HEK293 (cell line): ENCODE measurements around the gene TDP2.

Experiments used
- CTCF ChIA-PET: fragments of 350-600 bp; formaldehyde crosslinking; extraction: SDS; loops from one replicate; lab custom pipeline; 2021; ENCODE audit warnings: antibody characterized with exemption; lab: Yijun Ruan, JAX
- POLR2A ChIA-PET: fragments of 300-600 bp; formaldehyde crosslinking; extraction: SDS; loops from one replicate; lab custom pipeline; 2020; ENCODE audit warnings: antibody characterized with exemption, inconsistent platforms; lab: Yijun Ruan, JAX
- H3K27ac ChIP-seq: fragments of 200-500 bp; sonication (Bioruptor generic); 2 replicates; pipeline ENCODE4 v1.5.1; 2014; ENCODE audit warnings: low read depth, low read length, control low read depth, inconsistent platforms; ENCODE audit errors: extremely low read depth
- H3K36me3 ChIP-seq, 2 experiments: fragments of 200-500 bp in 1 of 2; sonication (Bioruptor generic) in 1 of 2; 1 replicate in 1 of 2; 2 replicates in 1 of 2; pipeline ENCODE4 v1.5.1; 2014 to 2017; ENCODE audit warnings: inconsistent platforms in 2 of 2, low read length in 2 of 2; ENCODE audit not compliant: control insufficient read depth in 2 of 2, insufficient read depth in 1 of 2
- H3K4me1 ChIP-seq: fragments of 200-500 bp; sonication (Bioruptor generic); 2 replicates; pipeline ENCODE4 v1.5.1; 2014; ENCODE audit warnings: mild to moderate bottlenecking, low read length, inconsistent platforms; ENCODE audit not compliant: control insufficient read depth, insufficient read depth
- H3K4me3 ChIP-seq: 2 replicates; pipeline ENCODE4 v1.5.1; 2011; ENCODE audit warnings: low read depth, mild to moderate bottlenecking, control low read depth, low read length, moderate library complexity
- H3K9me3 ChIP-seq: fragments of 200-500 bp; sonication (Bioruptor generic); 2 replicates; pipeline ENCODE4 v1.5.1; 2014; ENCODE audit warnings: low read depth, low read length, inconsistent platforms; ENCODE audit not compliant: control insufficient read depth, insufficient read depth
- ATF2 ChIP-seq: fragments of 450-650 bp; formaldehyde crosslinking; IDR thresholded peaks from 2 replicates; pipeline ENCODE4 v1.5.1; 2016; ENCODE audit warnings: missing biosample characterization, missing genetic modification characterization, low read depth
- HOXD13 ChIP-seq: sonication (generic); formaldehyde crosslinking; IDR thresholded peaks from 2 replicates; pipeline ENCODE4 v1.8.0; 2022; ENCODE audit warnings: missing genetic modification reagents, borderline replicate concordance
- IKZF3 ChIP-seq: fragments of 450-650 bp; IDR thresholded peaks from 2 replicates; pipeline ENCODE4 v1.5.0; 2018; ENCODE audit warnings: missing biosample characterization, mild to moderate bottlenecking, missing genetic modification characterization, moderate library complexity
- MYNN ChIP-seq: fragments of 450-650 bp; formaldehyde crosslinking; IDR thresholded peaks from 2 replicates; pipeline ENCODE4 v1.5.1; 2016; ENCODE audit warnings: missing biosample characterization, missing genetic modification characterization, borderline replicate concordance
- PRDM1 ChIP-seq: fragments of 450-650 bp; formaldehyde crosslinking; IDR thresholded peaks from 2 replicates; pipeline ENCODE4; 2016; ENCODE audit warnings: missing biosample characterization, missing genetic modification characterization
- ZNF121 ChIP-seq: fragments of 450-650 bp; formaldehyde crosslinking; IDR thresholded peaks from 2 replicates; pipeline ENCODE4 v1.5.1; 2016; ENCODE audit warnings: missing biosample characterization, missing genetic modification characterization
- ZNF202 ChIP-seq: fragments of 450-650 bp; formaldehyde crosslinking; IDR thresholded peaks from 2 replicates; pipeline ENCODE4 v1.5.1; 2016; ENCODE audit warnings: missing biosample characterization, missing genetic modification characterization, borderline replicate concordance
- ZNF624 ChIP-seq: fragments of 450-650 bp; formaldehyde crosslinking; IDR thresholded peaks from 2 replicates; pipeline ENCODE4 v1.5.1; 2017; ENCODE audit warnings: missing biosample characterization, missing genetic modification characterization
- ZNF747 ChIP-seq: fragments of 450-650 bp; formaldehyde crosslinking; IDR thresholded peaks from 2 replicates; pipeline ENCODE4 v1.5.1; 2016; ENCODE audit warnings: missing biosample characterization, missing genetic modification characterization
- ZNF843 ChIP-seq: fragments of 450-650 bp; formaldehyde crosslinking; IDR thresholded peaks from 2 replicates; pipeline ENCODE4 v1.5.1; 2016; ENCODE audit warnings: missing biosample characterization, missing genetic modification characterization

TDP2 gene

GRCh38 chr6:24694198-24694597 is 27.5 kb upstream of the TDP2 start:
- H3K4me1 ChIP-seq = peaks cover 4% of the 10 kb centered on the region; the same call in 1 of the 2 replicates
- ChIA-PET CTCF (interaction anchor here (0.6 to 2.7 kb wide), 10 partner anchors 9 to 284 kb away, joined by 3 to 15 read pairs (median 4); no protein-coding TSS in a partner anchor), POLR2A (no interaction called here)
- H3K36me3 ChIP-seq = peaks cover 3 to 6% of the 10 kb centered on the region in 2 experiments; a peak in 2 of 3 replicates
- no peak for TF ChIP-seq ZNF624 (tag by site-specific recombination)
- H3K4me3 ChIP-seq = no peak overlapping the region
- no peak overlapping the region for H3K27ac ChIP-seq
- no peaks in the 10 kb centered on the region for H3K9me3 ChIP-seq

GRCh38 chr6:24692848-24693592 is 26.3 kb upstream of the TDP2 start:
- Histone ChIP-seq H3K4me3 (no peak overlapping the region), H3K27ac (no peak overlapping the region), H3K9me3 (no peaks in the 10 kb centered on the region), H3K4me1 (peaks cover 4% of the 10 kb centered on the region; the same call in 1 of the 2 replicates), H3K36me3 (no peaks in the 10 kb centered on the region; a peak in 1 of 3 replicates)
- CTCF ChIA-PET = interaction anchor here (0.6 to 2.7 kb wide), 7 partner anchors 21 to 262 kb away, joined by 3 to 16 read pairs (median 4); no protein-coding TSS in a partner anchor
- POLR2A ChIA-PET = no interaction called here
- no peak for TF ChIP-seq ZNF747 (tag by site-specific recombination)
- no peak for TF ChIP-seq IKZF3 (tag by site-specific recombination)
- TF ChIP-seq HOXD13 (CRISPR knock-in tag) = no peak

- Histone ChIP-seq H3K9me3 (no peaks in the 10 kb centered on the region), H3K36me3 (peaks cover 0 to 5% of the 10 kb centered on the region in 2 experiments; a peak in 1 of 3 replicates), H3K4me1 (peaks cover 4% of the 10 kb centered on the region; the same call in 1 of the 2 replicates), H3K27ac (no peak overlapping the region), H3K4me3 (no peak overlapping the region)
- POLR2A ChIA-PET = no interaction called here
- TF ChIP-seq ZNF843 (tag by site-specific recombination) = no peak
- TF ChIP-seq ZNF121 = peak; percentile 65; the same call in 1 of the 2 replicates
- CTCF ChIA-PET = interaction anchor here (1.3 to 2.7 kb wide), 5 partner anchors 109 to 262 kb away, joined by 4 to 16 read pairs (median 8); no protein-coding TSS in a partner anchor
These were observed 25.7 kb upstream of the TDP2 start for GRCh38 chr6:24692415-24692814.

- H3K9me3 ChIP-seq = no peaks in the 10 kb centered on the region
- peaks cover 0 to 9% of the 10 kb centered on the region in 2 experiments; a peak in 1 of 3 replicates for H3K36me3 ChIP-seq
- no peak overlapping the region for H3K27ac ChIP-seq
- POLR2A ChIA-PET = no interaction called here
- H3K4me3 ChIP-seq = no peak overlapping the region
- TF ChIP-seq ATF2 (tag by site-specific recombination) (peak; percentile 13; the same call in 1 of the 2 replicates), ZNF202 (tag by site-specific recombination) (no peak)
- CTCF ChIA-PET = interaction anchor here (0.9 to 2.7 kb wide), 6 partner anchors 108 to 171 kb away, joined by 4 to 16 read pairs (median 8); no protein-coding TSS in a partner anchor
- H3K4me1 ChIP-seq = peaks cover 4% of the 10 kb centered on the region; the same call in 1 of the 2 replicates
These were observed 25.3 kb upstream of the TDP2 start for GRCh38 chr6:24692003-24692402.

- Histone ChIP-seq H3K4me3 (no peak overlapping the region), H3K27ac (no peak overlapping the region), H3K4me1 (peaks cover 4% of the 10 kb centered on the region; the same call in 1 of the 2 replicates), H3K9me3 (no peaks in the 10 kb centered on the region), H3K36me3 (peaks cover 0 to 9% of the 10 kb centered on the region in 2 experiments; a peak in 1 of 3 replicates)
- TF ChIP-seq MYNN (tag by site-specific recombination) (no peak), PRDM1 (tag by site-specific recombination) (0 out of 2 replicates have a peak, but pooled peaks have one; percentile 20)
- ChIA-PET CTCF (interaction anchor here (0.9 to 2.7 kb wide), 5 partner anchors 108 to 170 kb away, joined by 4 to 16 read pairs (median 7); no protein-coding TSS in a partner anchor), POLR2A (no interaction called here)
These were observed 24.9 kb upstream of the TDP2 start for GRCh38 chr6:24691550-24691949.
